ENCODE data around the gene ZC3H4. TPM values are rescaled to one million over a fixed set of nuclear protein-coding genes. Genes with fewer than 3 reads are reported as not detected.

ZC3H4 gene
- total RNA-seq, 1 experiment from 2014 or later, result 11.4 TPM

- peak; percentile 44 for DNase-seq (ENCODE audit: low read depth)
Observed at GRCh38 chr19:47021536-47022139, 91.9 kb downstream of the ZC3H4 start.

DNA sequence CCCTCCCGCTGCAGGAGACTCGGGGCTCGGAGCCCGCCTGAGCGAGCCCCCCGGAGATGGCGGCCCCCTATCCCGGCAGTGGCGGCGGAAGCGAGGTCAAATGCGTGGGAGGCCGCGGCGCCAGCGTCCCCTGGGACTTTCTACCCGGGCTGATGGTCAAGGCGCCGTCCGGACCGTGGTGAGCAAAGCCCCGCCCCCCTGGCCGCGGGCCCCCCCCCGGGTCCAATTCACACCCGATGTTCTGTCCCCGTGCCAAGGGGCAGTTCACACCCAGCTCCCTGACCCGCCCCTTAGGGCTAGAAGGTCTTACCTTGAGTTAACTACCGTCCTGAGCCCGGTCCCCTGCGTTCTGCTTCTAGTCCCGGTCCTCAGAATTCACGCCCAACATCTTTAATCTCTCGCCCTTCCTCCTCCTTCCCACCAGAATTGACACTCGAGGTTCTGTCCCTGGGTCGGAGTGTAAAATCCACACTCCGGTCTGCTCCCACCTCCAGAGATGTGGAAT, 92.5 kb downstream of the ZC3H4 start:
- no peak for DNase-seq (ENCODE audit: low read depth)

GRCh38 chr19:47020132-47020805, 93.3 kb downstream of the ZC3H4 start:
- no peak for DNase-seq (ENCODE audit: low read depth)

GRCh38 chr19:47019431-47020041, 94.0 kb downstream of the ZC3H4 start, which contains the start of gene NPAS1:
Gene NPAS1, plus strand, starts transcription at chr19:47019837. Its CDS starts 1,211 bp downstream, at chr19:47021048.
- DNase-seq (ENCODE audit: low read depth), result no peak

GRCh38 chr19:47018923-47019322, 94.7 kb downstream of the ZC3H4 start:
- no peak for DNase-seq (ENCODE audit: low read depth)

Other genes with a start within 250 kb of the ZC3H4 start
- 0.27 TPM in 1 of 2 replicates, not detected in the other for gene NPAS1, start 93.9 kb downstream of the ZC3H4 start, total RNA-seq (2014; rRNA removed; shearing (Covaris generic))
- 46.5 and 55.0 TPM in 2 replicates for gene TMEM160, start 65.2 kb downstream of the ZC3H4 start, total RNA-seq (2014; rRNA removed; shearing (Covaris generic))
- gene SAE1, start 17.1 kb upstream of the ZC3H4 start, total RNA-seq (2014; rRNA removed; shearing (Covaris generic)), result 289 and 321 TPM in 2 replicates
- 0.86 and 2.2 TPM in 2 replicates for gene BBC3, start 117.4 kb upstream of the ZC3H4 start, total RNA-seq (2014; rRNA removed; shearing (Covaris generic))
- 8.0 and 8.6 TPM in 2 replicates for gene CCDC9, start 142.7 kb upstream of the ZC3H4 start, total RNA-seq (2014; rRNA removed; shearing (Covaris generic))
- gene INAFM1, start 161.1 kb upstream of the ZC3H4 start, total RNA-seq (2014; rRNA removed; shearing (Covaris generic)), result 3.5 and 6.0 TPM in 2 replicates
- not detected in 2 replicates for gene C5AR1, start 196.1 kb upstream of the ZC3H4 start, total RNA-seq (2014; rRNA removed; shearing (Covaris generic))
- 0.17 TPM in 1 of 2 replicates, not detected in the other for gene C5AR2, start 218.4 kb upstream of the ZC3H4 start, total RNA-seq (2014; rRNA removed; shearing (Covaris generic))
- gene DHX34, start 235.5 kb upstream of the ZC3H4 start, total RNA-seq (2014; rRNA removed; shearing (Covaris generic)), result 29.7 and 30.5 TPM in 2 replicates

Measured in Daoy (cell line).